Spleen (tissue), 11 donors: Measurements from ENCODE around the gene THSD7A. TPM values are rescaled to one million over a fixed set of nuclear protein-coding genes. Genes with fewer than 3 reads are reported as not detected.

ENCODE experiments used
- DNase-seq: peaks from one replicate; pipeline ENCODE4 v3.0.0-alpha.2; 2020
- H3K27ac ChIP-seq, 8 donors: fragments of 200-600 bp; sonication (generic) in 7 of 8; 1 replicate in 4 of 8; 2 replicates in 4 of 8; pipeline versions ENCODE4 v1.5.0 to v1.8.0; 2016 to 2021; ENCODE audit warnings: inconsistent platforms in 4 of 8, mild to moderate bottlenecking in 4 of 8, moderate library complexity in 1 of 8
- H3K27me3 ChIP-seq, 7 donors: fragments of 200-600 bp; sonication (generic) in 6 of 7; replicated peaks in 1 of 7; 1 replicate in 4 of 7; 2 replicates in 3 of 7; pipeline versions ENCODE4 v1.5.0 to v1.8.0; 2016 to 2021; ENCODE audit warnings: inconsistent platforms in 3 of 7, mild to moderate bottlenecking in 1 of 7
- H3K36me3 ChIP-seq, 6 donors: fragments of 200-600 bp; sonication (generic) in 5 of 6; 1 replicate in 4 of 6; 2 replicates in 2 of 6; pipeline versions ENCODE4 v1.5.0 to v1.8.0; 2016 to 2021; ENCODE audit warnings: inconsistent platforms in 2 of 6
- H3K4me1 ChIP-seq, 6 donors: fragments of 200-600 bp; sonication (generic) in 5 of 6; 1 replicate in 3 of 6; 2 replicates in 3 of 6; pipeline versions ENCODE4 v1.5.0 to v1.8.0; 2016 to 2021; ENCODE audit warnings: inconsistent platforms in 3 of 6
- H3K4me3 ChIP-seq, 8 donors: fragments of 200-600 bp; sonication (generic) in 7 of 8; 1 replicate in 4 of 8; 2 replicates in 4 of 8; pipeline versions ENCODE4 v1.5.0 to v1.8.0; 2016 to 2021; ENCODE audit warnings: inconsistent platforms in 4 of 8, mild to moderate bottlenecking in 4 of 8, moderate library complexity in 2 of 8
- H3K9me3 ChIP-seq, 8 donors: fragments of 200-600 bp; sonication (generic) in 7 of 8; 1 replicate in 4 of 8; 2 replicates in 4 of 8; pipeline versions ENCODE4 v1.5.0 to v1.8.0; 2016 to 2021; ENCODE audit warnings: inconsistent platforms in 4 of 8
- POLR2A ChIP-seq, 3 donors: fragments of 450-650 bp; IDR thresholded peaks; one replicate each; pipeline ENCODE4 v1.5.1; 2017; ENCODE audit warnings: antibody characterized with exemption in 3 of 3, mild to moderate bottlenecking in 1 of 3
- POLR2AphosphoS5 ChIP-seq, 3 donors: sonication (generic); formaldehyde crosslinking; IDR thresholded peaks; one replicate each; pipeline ENCODE4 v1.5.1; 2017; ENCODE audit warnings: antibody characterized with exemption in 3 of 3
- WGBS, 5 donors: extraction: QIAGEN DNeasy Blood & Tissue Kit in 3 of 5; methylation state at CpG; one replicate each; pipeline versions ENCODE4 v1.1.5 to v1.1.7; 2013 to 2018; 5-methylcytosine and 5-hydroxymethylcytosine counted together
- intact Hi-C: fragments of 100-400 bp; cut with DNase I; formaldehyde crosslinking; loops from one replicate; pipeline ENCODE4 v1.15.0; 2023; ENCODE audit warnings: low total_unique reads
- polyA plus RNA-seq, 3 donors: library from polyadenylated mRNA; stranded (reverse); fragments of 200-250 nt; gene quantifications; one replicate each; pipeline ENCODE4 v1.2.1, GENCODE V29; 2013
- total RNA-seq, 7 donors: library from RNA; depleted of rRNA in 3 of 7; stranded (reverse); fragments of >200 nt in 3 of 7; fragmentation: NEBNext Ultra II Directional in 4 of 7; extraction: Animal tissue kit (Norgen Biotek cat#: 25700) in 4 of 7; gene quantifications; one replicate each; pipeline versions ENCODE4 v1.1.0 to v1.2.1, GENCODE V29; 2016 to 2021
- TF ChIP-seq, protein P1 (sequence below), 11 experiments: fragments of 200-600 bp in 7 of 11; fragments of 450-650 bp in 4 of 11; sonication (generic) in 4 of 11; IDR thresholded peaks in 8 of 11; conservative IDR thresholded peaks in 3 of 11; 1 replicate in 7 of 11; 2 replicates in 4 of 11; pipeline versions ENCODE4 v1.4.0 to v1.8.0; 2016 to 2021; ENCODE audit warnings: antibody characterized with exemption in 11 of 11, inconsistent platforms in 4 of 11, mild to moderate bottlenecking in 1 of 11
- donor health status: healthy with polysubstance abuse.
- donor health status: DM: no; HTN: no; CAD: no; lungs with moderate emphysema.
- donor health status: DM: no; HTN: no; CAD: no.
- donor health status: Bipolar disorder and iron deficiency.
- donor health status: healthy.
- donor health status: DM: no; HTN: no; CAD: no.
- donor health status: DM: yes; HTN: yes; CAD: no.

The THSD7A gene
- total and polyA plus RNA-seq, 10 donors, result 0.29 to 8.7 (median 4.2) TPM

DNA sequence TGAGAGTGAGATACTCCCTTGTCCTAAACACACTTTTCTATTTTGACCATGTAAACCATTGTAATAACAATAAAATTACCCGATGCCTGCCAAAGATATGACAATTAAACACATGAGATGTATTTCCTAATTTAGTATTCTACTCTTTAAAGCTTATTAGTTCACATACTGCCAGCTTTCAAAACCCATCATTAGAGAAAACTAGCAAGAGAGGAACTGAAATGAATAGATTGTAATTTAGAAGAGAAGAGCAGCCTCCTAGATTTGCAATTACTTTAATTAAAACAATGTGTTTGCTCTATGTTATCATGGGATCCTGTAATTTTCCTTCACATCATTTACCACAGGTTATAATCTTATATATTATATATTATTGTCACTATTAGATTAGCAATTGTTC lies 428.2 kb downstream of the THSD7A start:
- WGBS, 5 donors, result 86 to 95% (median 93%) methylated on average over 1 of the region's 1 CpG
- intact Hi-C loops, result no loop called here
- TF ChIP-seq POLR2A (IDR thresholded peaks at IDR 0.05) (no peak), POLR2AphosphoS5 (IDR thresholded peaks at IDR 0.05) (no peak)
- TF ChIP-seq, protein P1, sequence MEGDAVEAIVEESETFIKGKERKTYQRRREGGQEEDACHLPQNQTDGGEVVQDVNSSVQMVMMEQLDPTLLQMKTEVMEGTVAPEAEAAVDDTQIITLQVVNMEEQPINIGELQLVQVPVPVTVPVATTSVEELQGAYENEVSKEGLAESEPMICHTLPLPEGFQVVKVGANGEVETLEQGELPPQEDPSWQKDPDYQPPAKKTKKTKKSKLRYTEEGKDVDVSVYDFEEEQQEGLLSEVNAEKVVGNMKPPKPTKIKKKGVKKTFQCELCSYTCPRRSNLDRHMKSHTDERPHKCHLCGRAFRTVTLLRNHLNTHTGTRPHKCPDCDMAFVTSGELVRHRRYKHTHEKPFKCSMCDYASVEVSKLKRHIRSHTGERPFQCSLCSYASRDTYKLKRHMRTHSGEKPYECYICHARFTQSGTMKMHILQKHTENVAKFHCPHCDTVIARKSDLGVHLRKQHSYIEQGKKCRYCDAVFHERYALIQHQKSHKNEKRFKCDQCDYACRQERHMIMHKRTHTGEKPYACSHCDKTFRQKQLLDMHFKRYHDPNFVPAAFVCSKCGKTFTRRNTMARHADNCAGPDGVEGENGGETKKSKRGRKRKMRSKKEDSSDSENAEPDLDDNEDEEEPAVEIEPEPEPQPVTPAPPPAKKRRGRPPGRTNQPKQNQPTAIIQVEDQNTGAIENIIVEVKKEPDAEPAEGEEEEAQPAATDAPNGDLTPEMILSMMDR (IDR thresholded peaks at IDR 0.05 in 8 of 11, conservative IDR thresholded peaks at IDR 0.05 in 3 of 11), result no peak
- DNase-seq, result no peak
- Histone ChIP-seq H3K27ac (no peak overlapping the region), H3K9me3 (peaks cover 0 to 5% (median 0%) of the 10 kb centered on the region in 8 donors), H3K4me1 (no peaks in the 10 kb centered on the region), H3K36me3 (no peaks in the 10 kb centered on the region), H3K27me3 (no peaks in the 10 kb centered on the region), H3K4me3 (no peak overlapping the region)

DNA sequence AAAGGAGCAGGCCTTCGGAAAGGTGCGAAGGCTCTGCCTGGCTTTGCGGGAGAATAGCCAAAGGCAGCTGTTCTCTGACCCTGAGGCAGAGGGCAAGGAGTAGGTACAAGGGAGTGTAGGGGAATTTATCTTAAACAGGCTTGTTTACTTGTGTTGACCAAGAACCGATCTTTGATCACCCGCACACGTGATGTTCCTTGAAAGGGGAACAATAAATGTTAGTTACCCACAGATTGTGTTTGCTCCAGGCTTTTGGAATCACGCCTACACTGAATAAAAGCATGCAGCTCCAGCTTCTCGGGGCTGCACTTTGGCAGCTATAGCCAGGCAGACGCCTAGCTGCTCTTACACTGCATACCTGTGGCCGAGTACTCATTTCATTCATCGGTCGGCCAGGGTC lies 437.6 kb downstream of the THSD7A start:
- H3K27me3 ChIP-seq, result no peaks in the 10 kb centered on the region
- no peaks in the 10 kb centered on the region for H3K4me1 ChIP-seq
- no peak overlapping the region for H3K27ac ChIP-seq
- no peak for DNase-seq
- intact Hi-C loops, result no loop called here
- peaks cover 0 to 11% (median 4%) of the 10 kb centered on the region in 8 donors for H3K9me3 ChIP-seq
- no peak overlapping the region for H3K4me3 ChIP-seq
- TF ChIP-seq, protein P1 (IDR thresholded peaks at IDR 0.05 in 8 of 11, conservative IDR thresholded peaks at IDR 0.05 in 3 of 11), result no peak
- TF ChIP-seq POLR2AphosphoS5 (IDR thresholded peaks at IDR 0.05) (no peak), POLR2A (IDR thresholded peaks at IDR 0.05) (no peak)
- no peaks in the 10 kb centered on the region for H3K36me3 ChIP-seq
- WGBS, 5 donors, result 88 to 92% (median 91%) methylated on average over 12 of the region's 12 CpGs

DNA sequence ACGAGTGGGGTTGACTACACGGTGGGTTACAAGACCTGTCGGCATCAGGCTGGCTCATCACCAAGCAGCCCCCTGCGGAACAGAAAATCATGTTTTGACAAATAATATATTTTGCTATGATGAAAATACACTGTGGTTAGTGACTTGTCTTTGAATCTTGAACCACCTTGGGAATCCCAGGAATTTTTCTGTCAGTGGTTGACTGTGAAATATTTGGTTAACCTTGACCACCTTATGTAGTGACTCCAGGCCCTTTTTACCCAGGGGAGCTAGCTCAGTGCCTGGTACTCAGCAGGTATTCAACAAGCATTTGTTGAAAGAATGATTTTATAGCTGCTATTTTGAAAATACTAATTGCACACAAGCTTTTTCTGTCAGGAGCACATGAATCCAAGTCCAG lies 452.4 kb downstream of the THSD7A start:
- Histone ChIP-seq H3K9me3 (no peaks in the 10 kb centered on the region), H3K27me3 (no peaks in the 10 kb centered on the region), H3K4me1 (no peaks in the 10 kb centered on the region), H3K36me3 (no peaks in the 10 kb centered on the region), H3K27ac (no peak overlapping the region), H3K4me3 (no peak overlapping the region)
- TF ChIP-seq, protein P1 (IDR thresholded peaks at IDR 0.05 in 8 of 11, conservative IDR thresholded peaks at IDR 0.05 in 3 of 11), result no peak
- TF ChIP-seq POLR2AphosphoS5 (IDR thresholded peaks at IDR 0.05) (no peak), POLR2A (IDR thresholded peaks at IDR 0.05) (no peak)
- DNase-seq, result no peak
- 92 to 98% (median 95%) methylated on average over 4 of the region's 4 CpGs for WGBS, 5 donors
- intact Hi-C loops, result no loop called here

DNA sequence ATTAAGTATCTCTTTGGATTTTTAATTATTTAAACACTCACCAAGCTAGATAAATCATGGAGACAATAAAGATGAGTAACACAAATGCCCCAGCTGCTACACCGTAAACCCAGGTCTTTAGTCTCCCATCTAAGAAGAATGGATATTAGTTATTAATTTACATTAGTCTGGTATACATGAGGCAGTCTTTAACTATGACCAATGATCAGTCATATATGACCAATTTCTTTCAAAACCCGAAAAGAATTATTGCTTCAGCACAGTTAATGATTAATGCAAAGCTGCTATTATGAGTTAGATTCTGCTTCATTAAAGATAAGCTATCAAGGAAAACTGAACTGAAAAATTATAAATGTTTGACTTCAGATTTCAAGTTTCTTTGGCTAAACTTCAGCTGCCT lies 455.5 kb downstream of the THSD7A start:
- no peak for TF ChIP-seq POLR2AphosphoS5 (IDR thresholded peaks at IDR 0.05)
- TF ChIP-seq, protein P1 (IDR thresholded peaks at IDR 0.05 in 8 of 11, conservative IDR thresholded peaks at IDR 0.05 in 3 of 11), result no peak
- TF ChIP-seq POLR2A (IDR thresholded peaks at IDR 0.05), result no peak
- DNase-seq, result no peak
- H3K27ac ChIP-seq, result no peak overlapping the region
- intact Hi-C loops, result no loop called here
- H3K9me3 ChIP-seq, result no peaks in the 10 kb centered on the region
- no peak overlapping the region for H3K4me3 ChIP-seq
- H3K36me3 ChIP-seq, result no peaks in the 10 kb centered on the region
- H3K4me1 ChIP-seq, result no peaks in the 10 kb centered on the region
- 85 to 95% (median 92%) methylated on average over 2 of the region's 2 CpGs for WGBS, 5 donors
- H3K27me3 ChIP-seq, result no peaks in the 10 kb centered on the region
